GM23338 (cell line): ENCODE results near the gene CACNA1G. TPM values are rescaled to one million over a fixed set of nuclear protein-coding genes. Genes with fewer than 3 reads are reported as not detected.
A peak's percentile ranks its signal among the peaks of the same experiment; 100 is the strongest.

Source experiments
- ATAC-seq: fragments of 200-7000 bp; cut with Tn5 transposase; 3 replicates; pipeline ENCODE4 v1.9.1; 2020
- DNase-seq: peaks from one replicate; pipeline ENCODE4 v3.0.0-alpha.2; 2015; ENCODE audit warnings: low spot score
- H2AFZ ChIP-seq: fragments of 200-600 bp; sonication (generic); 2 replicates; pipeline ENCODE4 v1.8.0; 2016; ENCODE audit warnings: antibody characterized with exemption, mild to moderate bottlenecking, moderate library complexity
- H3F3A ChIP-seq: fragments of 200-600 bp; sonication (generic); replicated peaks from 2 replicates; pipeline ENCODE4 v1.8.0; 2017; ENCODE audit warnings: antibody characterized with exemption, mixed run types, low read depth
- H3K27ac ChIP-seq: fragments of 200-600 bp; sonication (generic); 2 replicates; pipeline ENCODE4 v1.6.1; 2016; ENCODE audit warnings: low read depth
- H3K27me3 ChIP-seq: fragments of 200-600 bp; sonication (generic); 2 replicates; pipeline ENCODE4 v1.8.0; 2016; ENCODE audit warnings: mild to moderate bottlenecking, mixed run types, moderate library complexity; ENCODE audit not compliant: insufficient read depth
- H3K36me3 ChIP-seq: fragments of 200-600 bp; sonication (generic); 2 replicates; pipeline ENCODE4 v1.8.0; 2016; ENCODE audit warnings: mild to moderate bottlenecking; ENCODE audit not compliant: insufficient read depth
- H3K4me1 ChIP-seq: fragments of 200-600 bp; sonication (generic); 2 replicates; pipeline ENCODE4 v1.8.0; 2016; ENCODE audit warnings: mild to moderate bottlenecking, moderate library complexity; ENCODE audit not compliant: insufficient read depth
- H3K4me2 ChIP-seq: fragments of 200-600 bp; sonication (generic); 2 replicates; pipeline ENCODE4 v1.7.1; 2017; ENCODE audit warnings: mixed run types
- H3K4me3 ChIP-seq: fragments of 200-600 bp; sonication (generic); 2 replicates; pipeline ENCODE4 v1.6.1; 2016; ENCODE audit warnings: mixed run types
- H3K79me2 ChIP-seq: fragments of 200-600 bp; sonication (generic); replicated peaks from 2 replicates; pipeline ENCODE4 v1.8.0; 2017; ENCODE audit warnings: mild to moderate bottlenecking; ENCODE audit not compliant: insufficient read depth
- H3K9me2 ChIP-seq: fragments of 200-600 bp; sonication (generic); 2 replicates; pipeline ENCODE4 v1.8.0; 2017; ENCODE audit not compliant: insufficient read depth
- H4K20me1 ChIP-seq: fragments of 200-600 bp; sonication (generic); replicated peaks from 2 replicates; pipeline ENCODE4 v1.8.0; 2017; ENCODE audit warnings: mild to moderate bottlenecking; ENCODE audit not compliant: insufficient read depth
- H3K27ac Mint-ChIP-seq: 2 replicates; pipeline ENCODE4 v1.8.0; 2020; ENCODE audit warnings: inconsistent platforms, mild to moderate bottlenecking, moderate library complexity, mixed read lengths
- H3K27me3 Mint-ChIP-seq: 3 replicates; pipeline ENCODE4 v1.8.0; 2022; ENCODE audit warnings: low read depth, mild to moderate bottlenecking, moderate library complexity, mixed read lengths, inconsistent platforms; ENCODE audit not compliant: insufficient read depth, poor library complexity
- H3K36me3 Mint-ChIP-seq: 3 replicates; pipeline ENCODE4 v1.8.0; 2021; ENCODE audit warnings: low read depth, mild to moderate bottlenecking, inconsistent platforms, moderate library complexity, mixed read lengths
- H3K4me1 Mint-ChIP-seq: 3 replicates; pipeline ENCODE4 v1.8.0; 2020; ENCODE audit warnings: mild to moderate bottlenecking, inconsistent platforms, mixed read lengths
- H3K4me3 Mint-ChIP-seq: 3 replicates; pipeline ENCODE4 v1.8.0; 2021; ENCODE audit warnings: moderate library complexity, mild to moderate bottlenecking, inconsistent platforms, mixed read lengths
- H3K9me3 Mint-ChIP-seq: 3 replicates; pipeline ENCODE4 v1.8.0; 2020; ENCODE audit warnings: moderate library complexity, mild to moderate bottlenecking, inconsistent platforms, mixed read lengths
- CREB1 ChIP-seq: fragments of 250-450 bp; sonication (Bioruptor Pico); IDR thresholded peaks from 2 replicates; pipeline ENCODE4 v1.5.0; 2020; ENCODE audit warnings: low read depth, mild to moderate bottlenecking, moderate library complexity
- EZH2 ChIP-seq: fragments of 200-600 bp; sonication (generic); IDR thresholded peaks from one replicate; pipeline ENCODE4 v1.8.0; 2017; ENCODE audit warnings: antibody characterized with exemption, mild to moderate bottlenecking, low read depth; ENCODE audit not compliant: unreplicated experiment
- STAT1 ChIP-seq: IDR thresholded peaks from one replicate; pipeline ENCODE4 v1.6.1; 2016; ENCODE audit warnings: antibody characterized with exemption; ENCODE audit not compliant: unreplicated experiment
- ZNF331 ChIP-seq: fragments of 250-450 bp; sonication (Bioruptor Pico); IDR thresholded peaks from 2 replicates; pipeline ENCODE4 v1.5.0; 2020; ENCODE audit warnings: low read depth, mild to moderate bottlenecking, moderate library complexity
- polyA plus RNA-seq: library from polyadenylated mRNA; unstranded; fragments of >200 nt; fragmentation: Nextera tagmentation; extraction: Ambion mirVana; gene quantifications from 2 replicates; pipeline ENCODE4 v1.2.1, GENCODE V29; 2016
- total RNA-seq: library from RNA; depleted of rRNA; stranded (reverse); fragments of >200 nt; shearing (Covaris generic); gene quantifications from 2 replicates; pipeline ENCODE4 v1.2.3, GENCODE V29; 2014
- TF ChIP-seq, protein P1 (sequence below): IDR thresholded peaks from one replicate; pipeline ENCODE4 v1.6.1; 2018; ENCODE audit warnings: antibody characterized with exemption; ENCODE audit not compliant: unreplicated experiment
- TF ChIP-seq, protein P2 (sequence below): fragments of 250-450 bp; sonication (Bioruptor Pico); IDR thresholded peaks from 2 replicates; pipeline ENCODE4 v1.5.0; 2020; ENCODE audit warnings: mild to moderate bottlenecking, moderate library complexity

Gene CACNA1G
- total and polyA plus RNA-seq, 2 experiments from 2014 or later: 1.4 to 5.1 TPM

DNA sequence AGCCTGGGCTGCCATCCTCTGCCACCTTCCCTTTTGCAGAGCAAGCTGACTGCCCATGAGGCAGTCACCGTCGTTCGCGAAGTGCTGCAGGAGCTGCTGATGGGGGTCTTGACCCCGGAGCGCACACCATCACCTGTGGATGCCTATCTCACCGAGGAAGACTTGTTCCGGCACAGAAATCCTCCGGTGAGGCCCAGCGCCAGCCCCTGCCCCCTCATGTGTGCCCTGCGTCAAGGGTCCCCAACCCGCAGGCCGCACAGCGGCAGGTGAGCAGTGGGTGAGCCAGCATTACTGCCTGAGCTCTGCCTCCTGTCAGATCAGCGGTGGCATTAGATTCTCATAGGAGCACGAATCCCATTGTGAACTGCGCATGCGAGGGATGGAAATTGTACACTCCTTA, 35.7 kb upstream of the CACNA1G start (continued):
- TF ChIP-seq, protein P1, sequence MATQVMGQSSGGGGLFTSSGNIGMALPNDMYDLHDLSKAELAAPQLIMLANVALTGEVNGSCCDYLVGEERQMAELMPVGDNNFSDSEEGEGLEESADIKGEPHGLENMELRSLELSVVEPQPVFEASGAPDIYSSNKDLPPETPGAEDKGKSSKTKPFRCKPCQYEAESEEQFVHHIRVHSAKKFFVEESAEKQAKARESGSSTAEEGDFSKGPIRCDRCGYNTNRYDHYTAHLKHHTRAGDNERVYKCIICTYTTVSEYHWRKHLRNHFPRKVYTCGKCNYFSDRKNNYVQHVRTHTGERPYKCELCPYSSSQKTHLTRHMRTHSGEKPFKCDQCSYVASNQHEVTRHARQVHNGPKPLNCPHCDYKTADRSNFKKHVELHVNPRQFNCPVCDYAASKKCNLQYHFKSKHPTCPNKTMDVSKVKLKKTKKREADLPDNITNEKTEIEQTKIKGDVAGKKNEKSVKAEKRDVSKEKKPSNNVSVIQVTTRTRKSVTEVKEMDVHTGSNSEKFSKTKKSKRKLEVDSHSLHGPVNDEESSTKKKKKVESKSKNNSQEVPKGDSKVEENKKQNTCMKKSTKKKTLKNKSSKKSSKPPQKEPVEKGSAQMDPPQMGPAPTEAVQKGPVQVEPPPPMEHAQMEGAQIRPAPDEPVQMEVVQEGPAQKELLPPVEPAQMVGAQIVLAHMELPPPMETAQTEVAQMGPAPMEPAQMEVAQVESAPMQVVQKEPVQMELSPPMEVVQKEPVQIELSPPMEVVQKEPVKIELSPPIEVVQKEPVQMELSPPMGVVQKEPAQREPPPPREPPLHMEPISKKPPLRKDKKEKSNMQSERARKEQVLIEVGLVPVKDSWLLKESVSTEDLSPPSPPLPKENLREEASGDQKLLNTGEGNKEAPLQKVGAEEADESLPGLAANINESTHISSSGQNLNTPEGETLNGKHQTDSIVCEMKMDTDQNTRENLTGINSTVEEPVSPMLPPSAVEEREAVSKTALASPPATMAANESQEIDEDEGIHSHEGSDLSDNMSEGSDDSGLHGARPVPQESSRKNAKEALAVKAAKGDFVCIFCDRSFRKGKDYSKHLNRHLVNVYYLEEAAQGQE: no peak
- no peak for TF ChIP-seq STAT1

DNA sequence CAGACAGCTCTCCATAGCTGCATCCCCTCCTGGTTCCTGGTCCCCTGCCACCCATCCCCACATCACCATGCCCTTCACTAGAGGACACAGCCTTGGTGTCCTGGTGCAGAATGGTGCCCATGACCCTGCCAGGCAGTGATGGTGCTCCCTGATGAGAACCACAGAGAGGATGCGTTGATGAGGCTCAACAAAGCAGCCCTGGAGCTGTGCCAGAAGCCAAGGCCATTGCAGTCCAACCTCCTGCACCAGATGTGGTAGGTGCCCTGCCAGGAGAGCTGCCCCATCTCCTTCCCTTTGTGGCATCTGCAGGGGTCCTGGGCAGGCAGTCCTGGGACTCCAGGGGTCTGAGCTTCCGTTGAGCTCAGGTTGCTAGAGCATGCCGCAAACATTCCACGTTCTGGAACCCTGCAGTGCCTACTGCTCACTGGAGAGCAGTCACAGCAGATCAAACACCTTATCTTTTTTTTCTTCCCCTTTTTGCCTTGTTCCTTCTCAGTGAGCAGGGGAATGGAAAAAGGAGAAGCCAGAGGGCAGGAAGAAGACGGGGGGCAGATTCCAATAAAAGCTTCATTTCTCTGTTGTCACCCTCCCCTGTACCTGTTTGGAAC, 33.3 kb upstream of the CACNA1G start:
- TF ChIP-seq ZNF331: no peak
- ATAC-seq (peak; percentile 44), DNase-seq (no peak)
- Histone ChIP-seq H4K20me1 (no peaks in the 10 kb centered on the region), H3K4me2 (no peak overlapping the region), H3K79me2 (no peaks in the 10 kb centered on the region), H3K27me3 (peaks cover 11% of the 10 kb centered on the region), H3K4me1 (peaks cover 6% of the 10 kb centered on the region), H3K4me3 (no peak overlapping the region), H2AFZ (no peak overlapping the region), H3K36me3 (no peaks in the 10 kb centered on the region), H3F3A (no peaks in the 10 kb centered on the region), H3K27ac (no peak overlapping the region), H3K9me2 (peaks cover 3% of the 10 kb centered on the region; the same call in 1 of the 2 replicates)
- no peak overlapping the region for H3K27ac Mint-ChIP-seq
- H3K9me3 Mint-ChIP-seq: no peaks in the 10 kb centered on the region
- H3K4me1 Mint-ChIP-seq: peaks cover 12% of the 10 kb centered on the region; the same call in 2 of the 3 replicates
- H3K36me3 Mint-ChIP-seq: no peaks in the 10 kb centered on the region; the same call in 2 of the 3 replicates
- H3K4me3 Mint-ChIP-seq: no peak overlapping the region
- H3K27me3 Mint-ChIP-seq: peaks cover 16% of the 10 kb centered on the region

DNA sequence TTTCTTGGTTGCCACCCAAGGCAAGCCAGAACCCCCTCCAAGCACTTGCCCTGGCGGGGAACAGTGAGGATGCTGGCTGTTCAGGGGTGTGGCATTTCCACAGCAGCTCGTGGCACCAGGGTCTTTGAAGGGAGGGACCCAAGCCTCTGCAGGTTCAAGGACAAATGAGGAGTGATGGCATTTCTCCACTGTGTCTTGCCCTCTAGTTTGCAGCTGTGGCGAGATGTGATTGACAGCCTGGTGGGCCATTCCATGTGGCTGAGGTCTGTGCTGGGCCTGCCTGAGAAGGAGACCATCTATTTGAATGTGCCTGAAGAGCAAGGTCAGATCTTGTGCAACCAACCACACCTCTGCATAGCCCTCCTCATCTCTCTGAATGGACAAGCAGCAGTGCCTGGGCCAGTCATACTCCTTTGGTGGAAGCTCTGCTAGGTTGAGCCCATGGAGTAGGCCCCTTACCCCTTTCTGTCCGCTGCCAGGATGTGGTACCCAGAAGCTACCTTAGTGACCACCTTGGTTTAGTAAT, 32.5 kb upstream of the CACNA1G start:
- H4K20me1 ChIP-seq: no peaks in the 10 kb centered on the region
- H3K79me2 ChIP-seq: no peaks in the 10 kb centered on the region
- Mint-ChIP-seq H3K27ac (no peak overlapping the region), H3K36me3 (no peaks in the 10 kb centered on the region; the same call in 2 of the 3 replicates), H3K4me3 (no peak overlapping the region), H3K4me1 (peaks cover 14% of the 10 kb centered on the region; the same call in 2 of the 3 replicates), H3K9me3 (no peaks in the 10 kb centered on the region), H3K27me3 (peaks cover 22% of the 10 kb centered on the region)
- peaks cover 8% of the 10 kb centered on the region for H3K4me1 ChIP-seq
- no peaks in the 10 kb centered on the region for H3K36me3 ChIP-seq
- H3F3A ChIP-seq: no peaks in the 10 kb centered on the region
- peaks cover 3% of the 10 kb centered on the region; the same call in 1 of the 2 replicates for H3K9me2 ChIP-seq
- H3K4me3 ChIP-seq: no peak overlapping the region
- H3K4me2 ChIP-seq: no peak overlapping the region
- ATAC-seq (no peak), DNase-seq (no peak)
- H3K27ac ChIP-seq: no peak overlapping the region
- peaks cover 19% of the 10 kb centered on the region for H3K27me3 ChIP-seq
- H2AFZ ChIP-seq: no peak overlapping the region
- TF ChIP-seq STAT1: no peak
- no peak for TF ChIP-seq CREB1 (CRISPR knock-in tag)
- no peak for TF ChIP-seq EZH2
- TF ChIP-seq, protein P2, sequence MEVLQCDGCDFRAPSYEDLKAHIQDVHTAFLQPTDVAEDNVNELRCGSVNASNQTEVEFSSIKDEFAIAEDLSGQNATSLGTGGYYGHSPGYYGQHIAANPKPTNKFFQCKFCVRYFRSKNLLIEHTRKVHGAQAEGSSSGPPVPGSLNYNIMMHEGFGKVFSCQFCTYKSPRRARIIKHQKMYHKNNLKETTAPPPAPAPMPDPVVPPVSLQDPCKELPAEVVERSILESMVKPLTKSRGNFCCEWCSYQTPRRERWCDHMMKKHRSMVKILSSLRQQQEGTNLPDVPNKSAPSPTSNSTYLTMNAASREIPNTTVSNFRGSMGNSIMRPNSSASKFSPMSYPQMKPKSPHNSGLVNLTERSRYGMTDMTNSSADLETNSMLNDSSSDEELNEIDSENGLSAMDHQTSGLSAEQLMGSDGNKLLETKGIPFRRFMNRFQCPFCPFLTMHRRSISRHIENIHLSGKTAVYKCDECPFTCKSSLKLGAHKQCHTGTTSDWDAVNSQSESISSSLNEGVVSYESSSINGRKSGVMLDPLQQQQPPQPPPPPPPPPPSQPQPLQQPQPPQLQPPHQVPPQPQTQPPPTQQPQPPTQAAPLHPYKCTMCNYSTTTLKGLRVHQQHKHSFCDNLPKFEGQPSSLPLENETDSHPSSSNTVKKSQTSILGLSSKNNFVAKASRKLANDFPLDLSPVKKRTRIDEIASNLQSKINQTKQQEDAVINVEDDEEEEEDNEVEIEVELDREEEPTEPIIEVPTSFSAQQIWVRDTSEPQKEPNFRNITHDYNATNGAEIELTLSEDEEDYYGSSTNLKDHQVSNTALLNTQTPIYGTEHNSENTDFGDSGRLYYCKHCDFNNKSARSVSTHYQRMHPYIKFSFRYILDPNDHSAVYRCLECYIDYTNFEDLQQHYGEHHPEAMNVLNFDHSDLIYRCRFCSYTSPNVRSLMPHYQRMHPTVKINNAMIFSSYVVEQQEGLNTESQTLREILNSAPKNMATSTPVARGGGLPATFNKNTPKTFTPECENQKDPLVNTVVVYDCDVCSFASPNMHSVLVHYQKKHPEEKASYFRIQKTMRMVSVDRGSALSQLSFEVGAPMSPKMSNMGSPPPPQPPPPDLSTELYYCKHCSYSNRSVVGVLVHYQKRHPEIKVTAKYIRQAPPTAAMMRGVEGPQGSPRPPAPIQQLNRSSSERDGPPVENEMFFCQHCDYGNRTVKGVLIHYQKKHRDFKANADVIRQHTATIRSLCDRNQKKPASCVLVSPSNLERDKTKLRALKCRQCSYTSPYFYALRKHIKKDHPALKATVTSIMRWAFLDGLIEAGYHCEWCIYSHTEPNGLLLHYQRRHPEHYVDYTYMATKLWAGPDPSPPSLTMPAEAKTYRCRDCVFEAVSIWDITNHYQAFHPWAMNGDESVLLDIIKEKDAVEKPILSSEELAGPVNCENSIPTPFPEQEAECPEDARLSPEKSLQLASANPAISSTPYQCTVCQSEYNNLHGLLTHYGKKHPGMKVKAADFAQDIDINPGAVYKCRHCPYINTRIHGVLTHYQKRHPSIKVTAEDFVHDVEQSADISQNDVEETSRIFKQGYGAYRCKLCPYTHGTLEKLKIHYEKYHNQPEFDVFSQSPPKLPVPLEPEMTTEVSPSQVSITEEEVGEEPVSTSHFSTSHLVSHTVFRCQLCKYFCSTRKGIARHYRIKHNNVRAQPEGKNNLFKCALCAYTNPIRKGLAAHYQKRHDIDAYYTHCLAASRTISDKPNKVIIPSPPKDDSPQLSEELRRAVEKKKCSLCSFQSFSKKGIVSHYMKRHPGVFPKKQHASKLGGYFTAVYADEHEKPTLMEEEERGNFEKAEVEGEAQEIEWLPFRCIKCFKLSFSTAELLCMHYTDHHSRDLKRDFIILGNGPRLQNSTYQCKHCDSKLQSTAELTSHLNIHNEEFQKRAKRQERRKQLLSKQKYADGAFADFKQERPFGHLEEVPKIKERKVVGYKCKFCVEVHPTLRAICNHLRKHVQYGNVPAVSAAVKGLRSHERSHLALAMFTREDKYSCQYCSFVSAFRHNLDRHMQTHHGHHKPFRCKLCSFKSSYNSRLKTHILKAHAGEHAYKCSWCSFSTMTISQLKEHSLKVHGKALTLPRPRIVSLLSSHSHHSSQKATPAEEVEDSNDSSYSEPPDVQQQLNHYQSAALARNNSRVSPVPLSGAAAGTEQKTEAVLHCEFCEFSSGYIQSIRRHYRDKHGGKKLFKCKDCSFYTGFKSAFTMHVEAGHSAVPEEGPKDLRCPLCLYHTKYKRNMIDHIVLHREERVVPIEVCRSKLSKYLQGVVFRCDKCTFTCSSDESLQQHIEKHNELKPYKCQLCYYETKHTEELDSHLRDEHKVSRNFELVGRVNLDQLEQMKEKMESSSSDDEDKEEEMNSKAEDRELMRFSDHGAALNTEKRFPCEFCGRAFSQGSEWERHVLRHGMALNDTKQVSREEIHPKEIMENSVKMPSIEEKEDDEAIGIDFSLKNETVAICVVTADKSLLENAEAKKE (CRISPR knock-in tag): no peak
